ENCODE data around the gene MITF.

DNA sequence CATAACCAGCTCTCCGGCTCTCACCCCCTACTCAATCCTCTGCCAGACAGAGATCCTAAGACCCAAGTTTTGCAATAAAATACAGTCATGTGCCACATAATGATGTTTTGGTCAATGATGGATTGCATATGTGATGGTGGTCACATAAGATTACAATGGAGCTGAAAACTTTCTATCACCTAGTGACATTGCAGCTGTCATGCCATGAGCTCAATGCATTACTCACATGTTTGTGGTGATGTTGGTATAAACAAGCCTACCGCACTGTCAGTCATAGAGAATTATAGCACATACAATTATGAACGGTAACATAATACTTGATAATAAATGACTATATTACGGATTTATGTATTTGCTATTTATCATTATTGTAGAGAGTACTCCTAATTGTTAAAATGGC is 233.4 kb downstream of the MITF start:
- TF ChIP-seq CTCF (IDR thresholded peaks at IDR 0.05) = no peak
- TF ChIP-seq FOSL2 (IDR thresholded peaks at IDR 0.05; ENCODE audit: borderline replicate concordance, low read depth) = no peak
- no peak for TF ChIP-seq YY1 (IDR thresholded peaks at IDR 0.05; ENCODE audit: low read depth)
- TF ChIP-seq TEAD4 (IDR thresholded peaks at IDR 0.05; ENCODE audit: borderline replicate concordance, insufficient read depth) = no peak
- no peak for TF ChIP-seq TCF12 (IDR thresholded peaks at IDR 0.05)
- TF ChIP-seq RAD21 (IDR thresholded peaks at IDR 0.05; ENCODE audit: low read length) = no peak
- no peak for TF ChIP-seq FOXJ3 (CRISPR knock-in tag; IDR thresholded peaks at IDR 0.05)
- no peak for TF ChIP-seq EP300 (IDR thresholded peaks at IDR 0.05; ENCODE audit: borderline replicate concordance in 1 of 2, low read depth in 1 of 2, low read length in 1 of 2)
- TF ChIP-seq, protein P1, sequence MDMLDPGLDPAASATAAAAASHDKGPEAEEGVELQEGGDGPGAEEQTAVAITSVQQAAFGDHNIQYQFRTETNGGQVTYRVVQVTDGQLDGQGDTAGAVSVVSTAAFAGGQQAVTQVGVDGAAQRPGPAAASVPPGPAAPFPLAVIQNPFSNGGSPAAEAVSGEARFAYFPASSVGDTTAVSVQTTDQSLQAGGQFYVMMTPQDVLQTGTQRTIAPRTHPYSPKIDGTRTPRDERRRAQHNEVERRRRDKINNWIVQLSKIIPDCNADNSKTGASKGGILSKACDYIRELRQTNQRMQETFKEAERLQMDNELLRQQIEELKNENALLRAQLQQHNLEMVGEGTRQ (IDR thresholded peaks at IDR 0.05; ENCODE audit: borderline replicate concordance, low read depth, low read length) = no peak
- no peak for TF ChIP-seq RFX5 (IDR thresholded peaks at IDR 0.05; ENCODE audit: low read length)
- no peak for TF ChIP-seq GABPA (IDR thresholded peaks at IDR 0.05; ENCODE audit: low read depth)
- no peak for TF ChIP-seq POLR2AphosphoS5 (IDR thresholded peaks at IDR 0.05; ENCODE audit: low read depth, low read length)
- TF ChIP-seq EZH2phosphoT487 (IDR thresholded peaks at IDR 0.05; ENCODE audit: borderline replicate concordance, low read depth) = no peak
- no peak for TF ChIP-seq MXI1 (IDR thresholded peaks at IDR 0.05; ENCODE audit: low read depth, low read length)
